MM.1S (cell line): ENCODE measurements around the gene CA5A.

ENCODE experiments used
- EZH2 ChIP-seq: fragments of 300-600 bp; sonication (generic); optimal IDR thresholded peaks from 2 replicates; pipeline ENCODE3; 2017; ENCODE audit warnings: low read depth, mild to moderate bottlenecking, antibody characterized with exemption, low read length, mixed read lengths
- EZH2phosphoT487 ChIP-seq: fragments of 300-600 bp; sonication (generic); IDR thresholded peaks from 2 replicates; pipeline ENCODE4 v1.6.1; 2018; ENCODE audit warnings: antibody characterized with exemption, low read length
- TF ChIP-seq, protein P1 (sequence below): fragments of 300-600 bp; sonication (generic); IDR thresholded peaks from 2 replicates; pipeline ENCODE4 v1.5.1; 2016; ENCODE audit warnings: antibody characterized with exemption, low read length, mixed read lengths

GRCh38 chr16:87929986-87930385 lies 6.3 kb downstream of the CA5A start:
- TF ChIP-seq, protein P1, sequence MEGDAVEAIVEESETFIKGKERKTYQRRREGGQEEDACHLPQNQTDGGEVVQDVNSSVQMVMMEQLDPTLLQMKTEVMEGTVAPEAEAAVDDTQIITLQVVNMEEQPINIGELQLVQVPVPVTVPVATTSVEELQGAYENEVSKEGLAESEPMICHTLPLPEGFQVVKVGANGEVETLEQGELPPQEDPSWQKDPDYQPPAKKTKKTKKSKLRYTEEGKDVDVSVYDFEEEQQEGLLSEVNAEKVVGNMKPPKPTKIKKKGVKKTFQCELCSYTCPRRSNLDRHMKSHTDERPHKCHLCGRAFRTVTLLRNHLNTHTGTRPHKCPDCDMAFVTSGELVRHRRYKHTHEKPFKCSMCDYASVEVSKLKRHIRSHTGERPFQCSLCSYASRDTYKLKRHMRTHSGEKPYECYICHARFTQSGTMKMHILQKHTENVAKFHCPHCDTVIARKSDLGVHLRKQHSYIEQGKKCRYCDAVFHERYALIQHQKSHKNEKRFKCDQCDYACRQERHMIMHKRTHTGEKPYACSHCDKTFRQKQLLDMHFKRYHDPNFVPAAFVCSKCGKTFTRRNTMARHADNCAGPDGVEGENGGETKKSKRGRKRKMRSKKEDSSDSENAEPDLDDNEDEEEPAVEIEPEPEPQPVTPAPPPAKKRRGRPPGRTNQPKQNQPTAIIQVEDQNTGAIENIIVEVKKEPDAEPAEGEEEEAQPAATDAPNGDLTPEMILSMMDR: no peak
- TF ChIP-seq EZH2phosphoT487 (no peak), EZH2 (no peak)
